Activated CD8-positive, alpha-beta memory T cell treated with anti-CD3 and anti-CD28 coated beads, Interleukin-2, amount 50 U/mL, for 1 hour (primary cell): ENCODE results near the gene CMSS1.

Source experiments
- DNase-seq: peaks from one replicate; pipeline ENCODE4 v3.0.0-alpha.2; 2020; ENCODE audit errors: extremely low read depth

The CMSS1 gene

GRCh38 chr3:99903869-99904268 is 86.2 kb downstream of the CMSS1 start:
- no peak for DNase-seq

- no peak for DNase-seq
These were observed 90.4 kb downstream of the CMSS1 start for GRCh38 chr3:99907959-99908544.

- DNase-seq, result no peak
These were observed 92.2 kb downstream of the CMSS1 start for GRCh38 chr3:99909714-99910495.

GRCh38 chr3:99910752-99911290 is 93.2 kb downstream of the CMSS1 start:
- no peak for DNase-seq

GRCh38 chr3:99911433-99911832 is 93.8 kb downstream of the CMSS1 start:
- DNase-seq, result no peak

- no peak for DNase-seq
These were observed 98.3 kb downstream of the CMSS1 start for GRCh38 chr3:99915906-99916432.

GRCh38 chr3:99918715-99919114 is 101.1 kb downstream of the CMSS1 start:
- DNase-seq, result no peak

GRCh38 chr3:99919694-99920093 is 102.0 kb downstream of the CMSS1 start:
- DNase-seq, result no peak

- no peak for DNase-seq
These were observed 103.1 kb downstream of the CMSS1 start for GRCh38 chr3:99920481-99921376.

GRCh38 chr3:99921377-99921695 is 103.7 kb downstream of the CMSS1 start:
- DNase-seq, result no peak

- DNase-seq, result no peak
These were observed 104.3 kb downstream of the CMSS1 start for GRCh38 chr3:99921986-99922385.

GRCh38 chr3:99923873-99924272 is 106.2 kb downstream of the CMSS1 start:
- no peak for DNase-seq

GRCh38 chr3:99925584-99926230 is 108.0 kb downstream of the CMSS1 start:
- no peak for DNase-seq

- no peak for DNase-seq
These were observed 110.2 kb downstream of the CMSS1 start for GRCh38 chr3:99927671-99928457.

- DNase-seq, result no peak
These were observed 111.4 kb downstream of the CMSS1 start for GRCh38 chr3:99928771-99929744.

- no peak for DNase-seq
These were observed 112.1 kb downstream of the CMSS1 start for GRCh38 chr3:99929745-99930139.

- DNase-seq, result no peak
These were observed 113.4 kb downstream of the CMSS1 start for GRCh38 chr3:99931059-99931458.

- DNase-seq, result no peak
These were observed 116.5 kb downstream of the CMSS1 start for GRCh38 chr3:99933971-99934750.
